Measurements from ENCODE around the gene RPL10. TPM values are rescaled to one million over a fixed set of nuclear protein-coding genes. Genes with fewer than 3 reads are reported as not detected.

The RPL10 gene
- total RNA-seq, 1 experiment from 2014 or later = 2,110 TPM

DNA sequence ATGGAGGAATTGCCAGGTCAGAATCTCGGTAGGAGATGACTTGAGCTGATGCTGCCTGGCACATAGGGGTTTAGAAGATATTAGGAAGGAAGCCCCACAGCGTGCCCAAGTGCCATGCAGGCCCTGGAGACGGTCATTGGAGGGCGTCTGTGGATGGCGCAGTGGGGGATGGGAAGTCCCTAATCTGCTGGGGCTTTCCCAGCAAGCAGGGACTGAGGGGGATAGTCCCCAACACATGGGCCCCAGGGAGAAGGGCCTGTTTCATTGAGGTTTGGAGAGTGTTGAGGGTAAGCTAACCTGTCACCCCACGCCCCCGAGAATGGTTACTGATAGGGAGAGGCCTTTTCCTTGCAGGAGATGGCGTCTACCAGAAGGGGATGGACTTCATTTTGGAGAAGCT is 21.0 kb downstream of the RPL10 start:
- no peak for DNase-seq
- H2BK120ac ChIP-seq (ENCODE audit: low read depth, low read length, poor library complexity, severe bottlenecking) = no peak overlapping the region
- no peak overlapping the region for H3K27ac ChIP-seq (ENCODE audit: insufficient read length, low read depth, low read length)
- H3K79me2 ChIP-seq (ENCODE audit: insufficient read depth, low read length) = no peaks in the 10 kb centered on the region
- Mint-ChIP-seq H3K36me3 (ENCODE audit: insufficient read depth in 1 of 3, low read depth in 3 of 3) (peaks cover 13 to 23% (median 16%) of the 10 kb centered on the region in 3 experiments), H3K4me1 (no peaks in the 10 kb centered on the region), H3K27ac (no peak overlapping the region), H3K27me3 (ENCODE audit: low read depth) (no peaks in the 10 kb centered on the region), H3K4me3 (no peak overlapping the region), H3K9me3 (peaks cover 58 to 65% of the 10 kb centered on the region in 2 experiments)
- H2BK15ac ChIP-seq (ENCODE audit: low read depth, low read length) = no peak overlapping the region
- H3K14ac ChIP-seq (ENCODE audit: insufficient read depth, low read length) = no peak overlapping the region
- no peak overlapping the region for H3K4ac ChIP-seq (ENCODE audit: low read depth, low read length)
- H3T11ph ChIP-seq (ENCODE audit: low read length) = no peak overlapping the region
- H3K79me1 ChIP-seq (ENCODE audit: insufficient read depth, low read depth, low read length, poor library complexity, severe bottlenecking) = no peaks in the 10 kb centered on the region
- H2AK5ac ChIP-seq (ENCODE audit: insufficient read length, low read length) = no peak overlapping the region
- H3K27me3 ChIP-seq (ENCODE audit: insufficient read depth, low read length) = no peaks in the 10 kb centered on the region
- TF ChIP-seq, protein P1, sequence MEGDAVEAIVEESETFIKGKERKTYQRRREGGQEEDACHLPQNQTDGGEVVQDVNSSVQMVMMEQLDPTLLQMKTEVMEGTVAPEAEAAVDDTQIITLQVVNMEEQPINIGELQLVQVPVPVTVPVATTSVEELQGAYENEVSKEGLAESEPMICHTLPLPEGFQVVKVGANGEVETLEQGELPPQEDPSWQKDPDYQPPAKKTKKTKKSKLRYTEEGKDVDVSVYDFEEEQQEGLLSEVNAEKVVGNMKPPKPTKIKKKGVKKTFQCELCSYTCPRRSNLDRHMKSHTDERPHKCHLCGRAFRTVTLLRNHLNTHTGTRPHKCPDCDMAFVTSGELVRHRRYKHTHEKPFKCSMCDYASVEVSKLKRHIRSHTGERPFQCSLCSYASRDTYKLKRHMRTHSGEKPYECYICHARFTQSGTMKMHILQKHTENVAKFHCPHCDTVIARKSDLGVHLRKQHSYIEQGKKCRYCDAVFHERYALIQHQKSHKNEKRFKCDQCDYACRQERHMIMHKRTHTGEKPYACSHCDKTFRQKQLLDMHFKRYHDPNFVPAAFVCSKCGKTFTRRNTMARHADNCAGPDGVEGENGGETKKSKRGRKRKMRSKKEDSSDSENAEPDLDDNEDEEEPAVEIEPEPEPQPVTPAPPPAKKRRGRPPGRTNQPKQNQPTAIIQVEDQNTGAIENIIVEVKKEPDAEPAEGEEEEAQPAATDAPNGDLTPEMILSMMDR (conservative IDR thresholded peaks at IDR 0.05) = no peak
- no peak overlapping the region for H4K91ac ChIP-seq (ENCODE audit: insufficient read length, low read depth, low read length)
- no CpG with 5 or more reads among the region's 8 CpGs for WGBS (ENCODE audit: extremely low coverage, insufficient read length, low lambda C conversion rate)
- H3K23me2 ChIP-seq (ENCODE audit: insufficient read length, low read depth, low read length, poor library complexity, severe bottlenecking) = no peaks in the 10 kb centered on the region
- H3K4me1 ChIP-seq (ENCODE audit: insufficient read depth, low read length) = no peaks in the 10 kb centered on the region
- H2AFZ ChIP-seq (ENCODE audit: low read length) = no peak overlapping the region
- H4K20me1 ChIP-seq (ENCODE audit: control insufficient read depth, insufficient read depth, insufficient read length) = no peaks in the 10 kb centered on the region
- H3K9me3 ChIP-seq (ENCODE audit: control insufficient read depth, low read depth, low read length) = peaks cover 34% of the 10 kb centered on the region
- H3K23ac ChIP-seq (ENCODE audit: insufficient read length, low read depth, low read length) = no peak overlapping the region
- H2BK5ac ChIP-seq (ENCODE audit: insufficient read length, low read length) = no peak overlapping the region
- no peak overlapping the region for H2BK20ac ChIP-seq (ENCODE audit: low read depth, low read length, poor library complexity, severe bottlenecking)
- no peak overlapping the region for H4K8ac ChIP-seq (replicated peaks; ENCODE audit: insufficient read length, low read depth, low read length)
- H3K9ac ChIP-seq (ENCODE audit: extremely low read depth, insufficient read length, low read length) = no peak overlapping the region
- H2BK12ac ChIP-seq (ENCODE audit: insufficient read length, low read depth, low read length) = no peak overlapping the region
- H3K56ac ChIP-seq (ENCODE audit: insufficient read length, low read depth, low read length) = no peak overlapping the region
- H3K18ac ChIP-seq (ENCODE audit: insufficient read length, low read depth, low read length) = no peak overlapping the region
- H3K4me2 ChIP-seq (ENCODE audit: insufficient read depth, insufficient read length, low read length) = no peak overlapping the region
- H4K5ac ChIP-seq (ENCODE audit: insufficient read length, low read depth, low read length) = no peak overlapping the region
